Osteocyte (in vitro differentiated cells): ENCODE measurements around the gene RFX8. TPM values are rescaled to one million over a fixed set of nuclear protein-coding genes. Genes with fewer than 3 reads are reported as not detected.

Experiments used
- DNase-seq: peaks from one replicate; pipeline ENCODE4 v3.0.0; 2021; ENCODE audit warnings: mixed read lengths; ENCODE audit not compliant: unreplicated experiment; ENCODE audit errors: extremely low spot score
- H3K27ac Mint-ChIP-seq: one replicate; pipeline ENCODE4 v1.8.0; 2021; ENCODE audit warnings: mild to moderate bottlenecking, mixed read lengths; ENCODE audit not compliant: unreplicated experiment
- H3K27me3 Mint-ChIP-seq: one replicate; pipeline ENCODE4 v1.8.0; 2021; ENCODE audit warnings: mixed read lengths; ENCODE audit not compliant: unreplicated experiment
- H3K36me3 Mint-ChIP-seq: one replicate; pipeline ENCODE4 v1.8.0; 2021; ENCODE audit warnings: mixed read lengths; ENCODE audit not compliant: unreplicated experiment
- H3K4me1 Mint-ChIP-seq: one replicate; pipeline ENCODE4 v1.8.0; 2021; ENCODE audit warnings: mixed read lengths; ENCODE audit not compliant: unreplicated experiment
- H3K4me3 Mint-ChIP-seq: one replicate; pipeline ENCODE4 v1.8.0; 2021; ENCODE audit warnings: mild to moderate bottlenecking, moderate library complexity, mixed read lengths; ENCODE audit not compliant: unreplicated experiment
- H3K9me3 Mint-ChIP-seq: one replicate; pipeline ENCODE4 v1.8.0; 2021; ENCODE audit warnings: mixed read lengths; ENCODE audit not compliant: unreplicated experiment
- long read RNA-seq: library from polyadenylated mRNA; unstranded; transcript quantifications from one replicate; pipeline ENCODE4 v2.0.0, GENCODE V29; 2021
- total RNA-seq: library from RNA; stranded (reverse); gene quantifications from 2 replicates; pipeline ENCODE4 v1.2.1, GENCODE V29; 2021
- TF ChIP-seq, protein P1 (sequence below): fragments of 200-600 bp; sonication (generic); IDR thresholded peaks from 2 replicates; pipeline ENCODE4 v1.5.0; 2021; ENCODE audit warnings: antibody characterized with exemption, mild to moderate bottlenecking, moderate library complexity

Gene RFX8
- not detected in 2 replicates for total RNA-seq
- long read RNA-seq: 0 reads

DNA sequence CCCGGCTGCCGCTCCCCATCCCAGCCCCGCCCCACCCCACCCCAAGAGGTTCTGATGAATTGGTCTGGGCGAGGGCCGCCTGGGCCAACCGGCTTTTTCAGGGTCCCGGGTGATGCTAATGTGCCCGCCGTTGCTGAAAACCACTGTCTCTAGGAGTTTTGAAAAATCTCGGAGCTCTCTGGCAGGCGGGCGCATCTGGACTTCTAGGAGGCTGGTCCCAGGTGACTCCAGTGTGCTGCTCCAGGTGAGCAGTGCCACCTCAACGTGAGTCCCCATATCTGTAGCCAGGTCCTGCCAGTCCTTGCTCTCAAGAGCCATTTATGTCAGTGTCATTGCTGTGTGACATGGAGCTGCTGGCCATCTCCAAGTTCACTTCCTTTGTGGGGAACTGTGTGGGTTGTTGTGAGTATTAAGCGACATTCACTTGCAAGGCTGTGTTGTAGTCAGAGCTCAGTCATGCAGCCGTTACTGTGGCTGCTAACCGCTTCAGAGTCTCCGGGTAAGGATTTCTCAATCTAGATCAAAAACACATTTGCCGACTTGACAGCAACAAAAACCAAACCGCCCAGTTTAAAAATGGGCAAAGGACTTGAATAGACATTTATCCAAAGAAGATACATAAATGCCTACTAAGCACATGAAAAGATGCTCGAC lies at the start of gene RFX8:
TSS of gene RFX8 (minus strand) at position 382 of the 654 bp plus-strand sequence. CDS start 8,264 bp downstream, outside the sequence.
- no peak within 1 kb of the TSS for H3K27ac Mint-ChIP-seq
- TF ChIP-seq, protein P1, sequence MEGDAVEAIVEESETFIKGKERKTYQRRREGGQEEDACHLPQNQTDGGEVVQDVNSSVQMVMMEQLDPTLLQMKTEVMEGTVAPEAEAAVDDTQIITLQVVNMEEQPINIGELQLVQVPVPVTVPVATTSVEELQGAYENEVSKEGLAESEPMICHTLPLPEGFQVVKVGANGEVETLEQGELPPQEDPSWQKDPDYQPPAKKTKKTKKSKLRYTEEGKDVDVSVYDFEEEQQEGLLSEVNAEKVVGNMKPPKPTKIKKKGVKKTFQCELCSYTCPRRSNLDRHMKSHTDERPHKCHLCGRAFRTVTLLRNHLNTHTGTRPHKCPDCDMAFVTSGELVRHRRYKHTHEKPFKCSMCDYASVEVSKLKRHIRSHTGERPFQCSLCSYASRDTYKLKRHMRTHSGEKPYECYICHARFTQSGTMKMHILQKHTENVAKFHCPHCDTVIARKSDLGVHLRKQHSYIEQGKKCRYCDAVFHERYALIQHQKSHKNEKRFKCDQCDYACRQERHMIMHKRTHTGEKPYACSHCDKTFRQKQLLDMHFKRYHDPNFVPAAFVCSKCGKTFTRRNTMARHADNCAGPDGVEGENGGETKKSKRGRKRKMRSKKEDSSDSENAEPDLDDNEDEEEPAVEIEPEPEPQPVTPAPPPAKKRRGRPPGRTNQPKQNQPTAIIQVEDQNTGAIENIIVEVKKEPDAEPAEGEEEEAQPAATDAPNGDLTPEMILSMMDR: no peak
- peaks cover 7% of the 10 kb centered on the region for H3K27me3 Mint-ChIP-seq
- no peak for DNase-seq
- no peaks in the 10 kb centered on the region for H3K9me3 Mint-ChIP-seq
- peaks cover 17% of the 10 kb centered on the region for H3K4me1 Mint-ChIP-seq
- no peaks in the 10 kb centered on the region for H3K36me3 Mint-ChIP-seq
- peak within 1 kb of the TSS; percentile 72 for H3K4me3 Mint-ChIP-seq

DNA sequence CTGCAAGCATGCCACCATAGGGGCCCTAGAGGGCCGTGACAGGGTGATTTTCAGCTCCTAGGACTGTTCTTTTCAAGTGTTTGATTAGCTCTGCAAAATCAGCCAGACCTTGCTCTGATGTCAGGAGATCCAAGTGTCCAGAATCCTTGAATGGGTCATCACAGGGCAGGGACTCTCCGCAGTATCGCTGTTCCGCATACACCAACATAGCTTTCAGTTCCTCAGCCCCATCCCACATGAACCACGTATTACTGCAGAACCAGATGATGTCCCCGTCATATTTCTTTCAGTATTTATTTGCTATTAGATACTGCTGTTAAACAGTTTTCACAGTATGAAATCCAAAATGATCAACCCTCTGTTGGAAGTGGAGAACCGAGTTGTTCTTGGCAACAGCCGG lies 46.6 kb upstream of the RFX8 start:
- no peak for DNase-seq
- TF ChIP-seq, protein P1: no peak

DNA sequence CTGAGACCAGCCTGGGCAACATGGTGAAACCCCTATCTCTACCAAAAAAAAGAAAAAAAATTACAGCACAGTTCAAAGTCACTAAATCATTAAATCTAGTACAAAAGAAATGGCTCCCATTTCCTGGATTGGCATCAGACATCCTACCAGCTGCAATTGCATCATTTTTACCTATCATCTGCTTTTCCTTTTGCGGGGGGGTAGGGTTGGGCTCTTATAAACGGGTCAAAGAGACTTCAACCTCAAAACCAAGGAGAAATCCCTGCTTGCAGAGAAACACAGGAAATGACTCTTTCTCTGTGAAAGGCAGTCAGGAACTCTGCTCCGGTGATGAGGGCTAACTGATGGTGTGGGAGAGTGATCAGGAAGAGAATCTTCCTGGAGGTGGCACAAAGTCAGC lies 45.3 kb upstream of the RFX8 start:
- peaks cover 16% of the 10 kb centered on the region for H3K4me1 Mint-ChIP-seq
- H3K4me3 Mint-ChIP-seq: no peak overlapping the region
- TF ChIP-seq, protein P1: no peak
- no peaks in the 10 kb centered on the region for H3K27me3 Mint-ChIP-seq
- no peaks in the 10 kb centered on the region for H3K36me3 Mint-ChIP-seq
- H3K9me3 Mint-ChIP-seq: peaks cover 13% of the 10 kb centered on the region
- DNase-seq: no peak
- H3K27ac Mint-ChIP-seq: no peak overlapping the region

More for the DNA sequence above, 46.6 kb upstream of the RFX8 start:
- Mint-ChIP-seq H3K27me3 (peaks cover 10% of the 10 kb centered on the region), H3K4me3 (no peak overlapping the region), H3K36me3 (no peaks in the 10 kb centered on the region), H3K9me3 (peaks cover 13% of the 10 kb centered on the region), H3K27ac (no peak overlapping the region), H3K4me1 (peaks cover 13% of the 10 kb centered on the region)

DNA sequence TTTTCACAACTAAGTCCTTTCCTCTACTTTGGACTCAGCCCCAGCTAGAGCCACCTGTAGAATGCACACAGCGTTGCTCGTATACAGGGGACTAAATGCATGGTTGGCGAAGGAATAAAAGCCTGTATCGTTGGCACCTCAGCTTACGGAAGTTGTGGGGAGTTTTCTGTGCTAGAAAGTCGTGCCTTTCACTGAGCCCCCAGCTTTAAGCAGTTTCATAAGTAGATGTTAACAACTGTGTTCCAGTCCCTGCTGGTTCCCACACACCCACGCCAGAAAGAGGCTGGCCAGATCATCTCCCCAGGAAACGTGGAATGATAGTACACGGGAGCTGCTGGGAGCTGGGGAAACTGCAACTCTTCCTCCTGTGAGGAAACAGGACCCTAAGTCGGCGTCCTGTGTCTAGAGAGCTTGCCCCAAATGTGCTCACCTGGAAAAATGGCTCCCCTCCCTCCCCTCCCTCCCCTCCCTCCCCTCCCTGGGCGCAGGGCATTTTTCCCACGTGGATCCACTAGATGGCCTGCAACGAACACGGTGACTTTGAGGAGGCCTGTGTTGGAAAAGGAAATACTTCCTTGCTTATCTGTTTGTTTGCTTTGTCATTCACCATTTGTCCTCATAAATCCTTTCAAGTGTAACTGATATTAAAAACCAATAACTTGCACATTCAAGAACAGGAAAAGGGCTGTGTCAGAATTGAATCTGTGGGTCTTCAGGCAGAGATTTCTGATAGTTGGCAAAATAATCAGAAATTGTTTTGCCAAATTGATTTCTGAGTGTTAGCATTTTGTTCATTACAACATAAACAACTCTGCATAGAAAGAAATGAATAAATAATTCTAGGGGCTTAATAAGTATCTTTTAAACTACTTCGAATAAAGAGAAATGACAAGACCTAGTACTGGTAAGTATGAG lies 43.9 kb upstream of the RFX8 start:
- Mint-ChIP-seq H3K36me3 (no peaks in the 10 kb centered on the region), H3K4me3 (no peak overlapping the region), H3K27me3 (no peaks in the 10 kb centered on the region), H3K27ac (no peak overlapping the region), H3K9me3 (peaks cover 8% of the 10 kb centered on the region), H3K4me1 (peaks cover 16% of the 10 kb centered on the region)
- DNase-seq: no peak
- TF ChIP-seq, protein P1: peak; percentile 56

DNA sequence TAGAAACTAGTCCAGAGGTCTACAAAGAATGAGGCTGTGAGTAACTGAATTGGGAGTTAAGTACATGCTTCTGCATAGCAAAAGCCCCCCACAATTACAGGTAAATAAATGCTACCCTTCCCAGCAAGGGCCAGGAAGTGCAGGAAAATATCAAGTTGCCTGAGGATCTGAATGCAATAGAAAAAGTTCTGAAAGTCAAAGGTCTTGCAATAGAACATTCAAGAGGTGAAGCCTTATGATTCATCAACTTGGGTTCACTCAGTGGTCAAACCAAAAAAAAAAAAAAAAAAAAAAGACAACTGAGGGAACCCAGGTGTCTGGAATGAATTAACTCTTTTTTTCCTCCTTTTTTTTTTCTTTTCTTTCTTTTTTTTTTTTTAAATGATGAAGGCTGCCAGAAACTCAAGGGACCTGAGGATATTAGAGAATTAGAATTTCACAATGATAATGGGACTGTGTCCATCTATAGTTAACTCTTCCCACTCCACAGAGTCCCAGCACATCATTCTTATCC lies 42.9 kb upstream of the RFX8 start:
- no peaks in the 10 kb centered on the region for H3K27me3 Mint-ChIP-seq
- no peak overlapping the region for H3K27ac Mint-ChIP-seq
- no peaks in the 10 kb centered on the region for H3K36me3 Mint-ChIP-seq
- no peak for DNase-seq
- TF ChIP-seq, protein P1: no peak
- H3K9me3 Mint-ChIP-seq: peaks cover 5% of the 10 kb centered on the region
- H3K4me3 Mint-ChIP-seq: no peak overlapping the region
- peaks cover 16% of the 10 kb centered on the region for H3K4me1 Mint-ChIP-seq
